ENCODE results near the gene REST.
"Not testable (repeated sequence)": the region's sequence is repeated elsewhere in the genome, so short reads cannot be mapped to it uniquely, and the experiment has no call there.

The REST gene

DNA sequence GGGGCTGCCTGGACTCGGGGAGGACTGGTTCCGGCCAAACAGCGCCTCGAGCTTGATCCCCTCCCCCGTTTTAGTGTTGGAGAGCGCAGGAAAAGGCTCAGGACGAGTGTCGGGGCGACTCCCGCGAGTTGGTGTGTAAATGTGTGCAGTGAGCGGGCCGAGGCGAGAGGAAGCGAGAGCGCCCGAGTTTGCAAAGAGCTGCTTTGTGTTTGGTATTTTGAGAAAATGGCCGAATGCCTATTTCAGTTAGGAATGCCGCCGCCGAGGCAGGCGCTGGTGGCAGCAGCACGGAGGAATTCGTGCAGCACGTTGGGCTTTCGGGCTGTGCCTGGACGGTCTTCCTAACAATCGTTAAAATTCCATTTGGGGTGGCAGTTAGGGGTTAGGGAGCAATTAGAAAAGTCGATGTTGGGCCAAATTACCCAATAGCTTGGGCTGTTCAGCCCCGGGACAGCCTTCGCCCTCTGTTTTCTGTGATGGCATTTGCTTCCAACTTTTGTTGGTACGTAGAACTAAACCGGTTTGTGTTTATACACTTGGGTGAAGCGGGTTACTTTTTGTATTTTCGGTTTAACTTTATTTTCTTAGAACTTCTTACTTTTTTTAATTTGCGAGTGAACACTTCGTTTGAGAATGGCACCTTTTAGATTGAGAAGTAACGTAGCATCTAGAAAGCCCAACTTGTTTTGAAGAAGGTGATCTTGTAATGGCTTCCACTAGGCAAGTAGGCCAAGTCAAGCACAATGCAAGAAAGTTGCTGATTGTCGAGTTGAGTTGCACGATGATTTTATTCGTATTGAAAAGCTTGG lies 1.6 kb downstream of the REST start:
- DNase-seq = no peak

DNA sequence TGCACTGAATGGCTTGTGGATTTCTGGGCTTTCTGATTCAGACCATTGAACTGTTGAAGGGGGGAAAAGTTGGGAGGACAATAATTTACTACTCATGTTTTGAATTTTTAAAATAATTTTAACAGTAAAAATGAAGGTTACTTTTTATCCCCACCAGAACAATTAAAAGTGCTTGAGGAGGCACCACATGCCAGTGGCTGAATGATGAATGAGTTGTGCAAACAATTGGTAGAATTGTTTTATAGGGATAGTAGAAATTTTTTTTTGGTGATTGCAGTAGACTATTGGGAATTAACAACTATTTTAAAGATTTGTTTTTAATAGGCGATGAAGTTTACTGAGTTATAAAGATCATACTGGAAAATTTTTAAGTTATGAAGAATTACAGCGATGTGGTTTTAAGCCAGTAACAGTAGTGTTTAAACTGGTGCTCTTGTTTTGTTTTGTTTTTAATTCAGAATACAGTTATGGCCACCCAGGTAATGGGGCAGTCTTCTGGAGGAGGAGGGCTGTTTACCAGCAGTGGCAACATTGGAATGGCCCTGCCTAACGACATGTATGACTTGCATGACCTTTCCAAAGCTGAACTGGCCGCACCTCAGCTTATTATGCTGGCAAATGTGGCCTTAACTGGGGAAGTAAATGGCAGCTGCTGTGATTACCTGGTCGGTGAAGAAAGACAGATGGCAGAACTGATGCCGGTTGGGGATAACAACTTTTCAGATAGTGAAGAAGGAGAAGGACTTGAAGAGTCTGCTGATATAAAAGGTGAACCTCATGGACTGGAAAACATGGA lies 2.7 kb downstream of the REST start:
- DNase-seq = no peak

DNA sequence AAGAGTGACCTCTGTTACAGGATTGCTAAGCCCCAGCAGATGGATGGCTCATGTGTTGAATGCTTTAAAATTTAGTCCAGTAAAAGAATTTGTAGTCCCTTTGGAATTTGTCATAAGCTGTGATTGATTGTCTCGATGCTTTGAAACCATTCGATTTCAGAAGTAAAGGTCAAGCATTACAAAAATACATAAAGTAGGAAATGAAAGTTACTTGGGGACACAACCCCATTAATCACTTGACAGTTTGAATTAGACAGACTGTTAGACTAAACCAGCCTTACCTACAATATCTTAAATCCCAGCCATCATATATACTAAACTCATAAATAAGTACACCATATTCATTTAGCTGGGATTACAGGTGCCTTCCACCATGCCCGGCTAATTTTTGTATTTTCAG lies 6.6 kb downstream of the REST start:
- DNase-seq = no peak

DNA sequence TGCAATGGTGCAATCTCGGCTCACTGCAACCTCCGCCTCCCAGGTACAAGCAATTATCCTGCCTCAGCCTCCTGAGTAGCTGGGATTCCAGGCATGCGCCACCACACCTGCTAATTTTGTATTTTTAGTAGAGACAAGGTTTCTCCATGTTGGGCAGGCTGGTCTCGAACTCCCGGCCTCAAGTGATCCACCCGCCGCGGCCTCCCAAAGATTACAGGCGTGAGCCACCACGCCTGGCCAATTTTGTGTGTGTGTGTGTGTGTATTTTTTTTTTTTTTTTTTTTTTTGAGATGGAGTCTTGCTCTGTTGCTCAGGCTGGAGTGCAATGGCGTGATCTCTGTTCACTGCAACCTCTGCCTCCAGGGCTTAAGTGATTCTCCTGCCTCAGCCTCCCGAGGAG lies 7.3 kb downstream of the REST start:
- not testable (repeated sequence) for DNase-seq

DNA sequence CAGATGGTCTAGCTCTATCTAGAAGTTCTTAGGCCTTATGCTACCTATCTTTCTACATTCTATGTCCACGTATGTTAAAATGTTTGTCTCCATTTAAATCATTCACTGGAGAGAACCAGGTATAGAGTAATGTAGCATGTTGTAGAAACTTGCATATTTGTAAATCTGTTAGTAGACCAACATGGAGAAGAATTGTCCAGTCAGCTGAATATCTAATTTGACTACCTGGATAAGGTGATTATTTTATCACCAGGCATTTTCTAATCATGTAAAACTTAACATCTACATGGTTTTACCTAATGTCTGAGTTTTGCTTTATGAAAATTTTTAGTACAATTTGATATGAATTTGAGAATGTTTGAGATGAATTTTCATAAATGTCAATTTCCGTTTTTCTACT lies 19.5 kb downstream of the REST start:
- no peak for DNase-seq

DNA sequence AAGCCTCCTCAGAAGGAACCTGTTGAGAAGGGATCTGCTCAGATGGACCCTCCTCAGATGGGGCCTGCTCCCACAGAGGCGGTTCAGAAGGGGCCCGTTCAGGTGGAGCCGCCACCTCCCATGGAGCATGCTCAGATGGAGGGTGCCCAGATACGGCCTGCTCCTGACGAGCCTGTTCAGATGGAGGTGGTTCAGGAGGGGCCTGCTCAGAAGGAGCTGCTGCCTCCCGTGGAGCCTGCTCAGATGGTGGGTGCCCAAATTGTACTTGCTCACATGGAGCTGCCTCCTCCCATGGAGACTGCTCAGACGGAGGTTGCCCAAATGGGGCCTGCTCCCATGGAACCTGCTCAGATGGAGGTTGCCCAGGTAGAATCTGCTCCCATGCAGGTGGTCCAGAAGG lies 22.9 kb downstream of the REST start:
- no peak for DNase-seq

DNA sequence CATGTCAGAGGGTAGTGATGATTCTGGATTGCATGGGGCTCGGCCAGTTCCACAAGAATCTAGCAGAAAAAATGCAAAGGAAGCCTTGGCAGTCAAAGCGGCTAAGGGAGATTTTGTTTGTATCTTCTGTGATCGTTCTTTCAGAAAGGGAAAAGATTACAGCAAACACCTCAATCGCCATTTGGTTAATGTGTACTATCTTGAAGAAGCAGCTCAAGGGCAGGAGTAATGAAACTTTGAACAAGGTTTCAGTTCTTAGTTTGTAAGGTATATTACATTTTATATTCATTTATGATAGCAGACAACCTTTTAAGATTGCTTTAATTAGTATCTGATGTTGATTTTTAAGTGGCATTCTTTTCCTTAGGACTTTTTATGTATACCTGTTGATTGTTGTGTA lies 24.2 kb downstream of the REST start:
- DNase-seq = no peak

DNA sequence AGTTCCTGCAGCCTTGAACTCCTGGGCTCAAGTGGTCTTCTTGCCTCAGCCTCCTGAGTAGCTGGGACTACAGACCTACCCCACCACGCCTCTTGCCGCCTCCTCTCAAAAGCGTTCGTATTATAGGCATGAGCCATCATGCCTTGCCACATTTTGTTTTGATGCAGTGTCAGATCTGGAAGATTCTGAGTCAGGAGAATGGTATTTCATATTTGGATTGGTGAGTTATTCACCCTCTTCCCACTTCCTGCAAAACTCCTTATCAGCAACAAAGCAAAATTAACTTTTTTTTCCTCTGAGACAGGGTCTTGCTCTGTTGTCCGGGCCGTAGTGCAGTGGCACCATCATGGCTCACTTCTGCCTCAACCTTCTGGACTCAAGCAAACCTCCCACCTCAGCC lies 29.6 kb downstream of the REST start:
- no peak for DNase-seq

DNA sequence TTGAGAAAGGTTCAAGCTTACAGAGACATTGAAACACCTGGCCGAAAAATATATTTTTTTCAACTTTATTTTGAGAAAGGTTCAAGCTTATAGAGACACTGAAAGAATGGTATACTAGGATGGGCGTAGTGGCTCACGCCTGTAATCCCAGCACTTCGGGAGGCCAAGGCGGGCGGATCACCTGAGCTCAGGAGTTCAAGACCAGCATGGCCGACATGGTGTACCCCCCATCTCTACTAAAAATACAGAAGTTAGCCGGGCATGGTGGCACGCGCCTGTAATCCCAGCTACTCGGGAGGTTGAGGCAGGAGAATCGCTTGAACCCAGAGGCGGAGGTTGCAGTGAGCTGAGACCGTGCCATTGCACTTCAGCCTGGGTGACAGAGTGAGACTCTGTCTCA lies 32.1 kb downstream of the REST start:
- not testable (repeated sequence) for DNase-seq

DNA sequence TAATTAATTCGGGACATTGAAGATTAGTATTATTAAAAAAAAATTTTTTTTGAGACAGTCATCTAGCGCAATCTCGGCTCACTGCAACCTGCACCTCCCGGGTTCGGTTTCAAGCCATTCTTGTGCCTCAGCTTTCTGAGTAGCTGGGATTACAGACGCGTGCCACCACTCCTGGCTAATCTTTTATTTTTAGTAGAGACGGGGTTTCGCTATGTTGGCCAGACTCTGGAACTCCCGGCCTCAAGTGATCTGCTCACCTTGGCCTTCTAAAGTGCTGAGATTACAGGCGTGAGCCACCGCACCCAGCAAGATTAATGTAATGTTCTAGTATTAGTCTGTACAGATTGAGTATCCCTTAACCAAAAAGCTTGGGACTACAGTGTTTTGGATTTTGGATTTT lies 32.7 kb downstream of the REST start:
- no peak for DNase-seq

DNA sequence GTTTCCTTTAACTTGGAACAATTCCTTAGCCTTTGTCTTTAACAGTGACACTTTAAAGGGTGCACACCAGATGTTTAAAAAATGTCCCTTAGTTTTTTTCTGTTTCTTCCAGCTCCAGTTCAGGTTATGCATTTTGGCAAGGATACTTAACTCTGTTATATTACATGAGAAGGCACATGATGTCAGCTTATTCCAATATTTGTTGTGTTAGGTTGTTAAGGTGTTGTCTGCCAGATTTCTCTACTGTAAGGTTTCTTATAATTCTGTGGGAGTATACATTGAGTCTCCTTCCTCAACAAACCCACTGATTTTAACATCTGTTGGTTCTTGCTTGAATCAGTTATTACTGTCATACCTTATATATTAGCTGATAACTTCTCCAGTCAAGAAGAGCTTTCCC lies 33.3 kb downstream of the REST start:
- DNase-seq = no peak

DNA sequence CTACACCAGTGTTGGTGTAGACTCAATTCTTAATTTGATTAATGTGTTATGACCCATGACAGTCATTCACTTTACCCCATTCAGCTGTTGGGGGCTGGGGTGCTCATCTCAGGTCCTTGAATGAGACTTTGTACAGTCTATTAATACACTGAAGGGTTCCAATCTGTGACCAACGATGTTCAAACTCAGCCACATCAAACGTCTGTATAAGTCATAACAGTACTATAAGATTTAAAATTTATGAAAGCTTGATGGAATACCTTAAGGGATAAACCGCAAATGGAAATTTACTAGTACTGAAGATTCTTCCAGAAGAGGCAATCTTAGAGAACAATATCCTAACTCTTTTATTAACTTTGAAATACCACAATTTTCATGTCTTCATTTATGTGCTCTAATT lies 33.7 kb downstream of the REST start:
- DNase-seq = no peak

DNA sequence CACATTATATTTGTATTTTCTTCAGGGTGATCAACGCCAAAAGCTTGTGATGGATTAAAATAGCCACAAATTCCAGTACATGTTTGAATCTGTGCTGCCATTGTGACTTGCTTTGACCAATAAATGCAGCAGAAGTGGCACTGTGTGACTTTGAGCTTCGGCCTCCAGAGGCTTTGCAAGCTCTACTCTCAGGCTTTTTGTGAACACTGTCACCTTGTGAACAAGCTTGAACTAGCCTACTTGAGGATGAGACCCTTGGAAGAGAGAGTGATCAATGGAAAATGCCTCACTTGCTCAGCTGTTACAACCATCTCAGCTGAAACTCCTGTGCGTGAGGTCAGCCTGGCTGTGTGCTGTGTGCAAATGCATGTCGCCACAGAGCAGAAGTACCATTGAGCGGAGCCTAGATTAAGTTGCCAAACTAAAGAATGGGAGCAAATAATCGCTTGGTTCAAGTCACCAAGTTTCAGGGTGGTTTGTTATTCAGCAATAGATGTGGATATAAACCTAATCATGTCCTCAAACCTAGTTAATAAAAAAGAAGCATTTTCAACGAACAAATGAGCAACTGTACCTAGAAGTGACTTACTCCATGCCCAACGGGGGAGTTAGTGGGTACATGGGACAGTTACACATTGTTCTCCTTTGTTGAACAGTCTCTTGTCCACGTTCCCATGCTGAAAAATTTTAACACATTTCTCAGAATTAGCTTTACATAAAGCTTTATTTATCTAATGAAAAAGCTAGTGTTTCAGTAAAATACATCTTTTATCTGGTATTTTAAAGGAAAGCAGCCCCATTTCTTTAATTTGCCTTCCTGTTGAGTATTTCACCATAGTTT lies 46.2 kb downstream of the REST start:
- DNase-seq = no peak

DNA sequence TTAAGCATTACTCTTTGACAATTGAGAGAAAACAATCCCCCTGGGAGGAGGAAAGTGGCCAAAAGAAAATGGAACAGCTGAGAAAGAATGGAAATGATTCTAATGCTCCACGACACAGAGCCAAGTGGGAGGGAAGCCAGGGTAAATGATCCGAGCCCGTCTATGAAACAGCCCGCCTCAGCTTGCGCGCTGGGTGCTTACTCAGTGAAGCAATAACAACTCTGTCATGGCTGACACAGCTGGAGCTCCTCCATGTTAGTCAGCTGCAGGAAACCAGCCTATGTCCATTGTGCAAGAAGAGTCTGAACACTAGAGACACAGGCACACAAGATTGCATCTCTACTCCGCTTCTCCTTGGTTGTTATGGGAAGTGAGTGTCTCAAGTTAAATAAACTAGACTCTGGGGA lies 50.4 kb downstream of the REST start:
- DNase-seq = no peak

DNA sequence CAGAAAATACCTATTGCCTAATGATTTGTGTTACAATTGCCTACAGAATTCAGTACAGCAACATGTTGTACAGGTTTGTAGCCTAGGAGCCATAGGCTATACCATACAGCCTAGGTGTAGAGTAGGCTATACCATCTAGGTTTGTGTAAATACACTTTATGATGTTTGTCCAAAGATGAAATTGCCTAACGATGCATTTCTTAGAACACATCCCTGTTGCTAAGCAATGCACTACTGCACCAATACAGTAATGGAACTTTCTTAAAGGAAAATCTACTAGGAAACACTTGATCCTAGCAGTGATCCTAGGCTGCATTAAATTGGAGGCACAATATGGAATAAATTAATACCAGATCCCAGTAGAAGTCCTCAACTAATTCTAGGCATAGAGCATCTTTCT lies 51.4 kb downstream of the REST start:
- no peak for DNase-seq

DNA sequence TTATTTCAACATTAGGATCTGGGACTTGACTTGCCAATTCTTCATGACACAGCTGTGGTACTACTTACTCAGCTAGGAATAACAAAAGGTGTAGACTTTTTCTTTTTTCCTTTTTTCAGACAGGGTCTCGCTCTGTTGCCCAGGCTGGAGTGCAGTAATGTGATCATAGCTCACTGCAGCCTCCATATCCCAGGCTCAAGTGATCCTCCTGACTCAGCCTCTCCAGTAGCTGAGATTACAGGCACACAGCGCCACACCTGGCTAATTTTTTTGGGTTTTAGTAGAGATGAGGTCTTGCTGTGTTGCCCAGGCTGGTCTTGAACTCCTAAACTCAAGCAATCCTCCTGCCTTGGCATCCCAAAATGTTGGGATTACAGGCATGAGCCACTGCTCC lies 53.4 kb downstream of the REST start:
- DNase-seq = no peak

DNA sequence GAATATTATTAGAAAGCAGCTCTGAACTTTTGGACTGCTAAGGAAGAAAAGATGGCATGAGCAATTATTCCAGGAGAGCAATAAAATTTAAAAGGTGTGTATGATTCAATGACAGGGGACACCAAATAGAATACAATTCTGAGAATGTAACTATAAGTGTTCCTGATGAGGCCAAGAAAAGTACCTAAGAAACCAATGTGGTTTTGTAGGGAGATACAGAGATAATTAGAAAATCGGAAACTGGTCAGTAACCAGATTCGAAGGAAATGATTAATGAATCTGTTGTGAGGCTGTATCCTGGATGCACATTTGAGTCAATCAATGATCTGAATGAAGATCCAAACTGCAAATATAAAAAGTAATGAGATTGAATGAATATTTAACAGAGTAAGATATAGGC lies 63.7 kb downstream of the REST start:
- no peak for DNase-seq

DNA sequence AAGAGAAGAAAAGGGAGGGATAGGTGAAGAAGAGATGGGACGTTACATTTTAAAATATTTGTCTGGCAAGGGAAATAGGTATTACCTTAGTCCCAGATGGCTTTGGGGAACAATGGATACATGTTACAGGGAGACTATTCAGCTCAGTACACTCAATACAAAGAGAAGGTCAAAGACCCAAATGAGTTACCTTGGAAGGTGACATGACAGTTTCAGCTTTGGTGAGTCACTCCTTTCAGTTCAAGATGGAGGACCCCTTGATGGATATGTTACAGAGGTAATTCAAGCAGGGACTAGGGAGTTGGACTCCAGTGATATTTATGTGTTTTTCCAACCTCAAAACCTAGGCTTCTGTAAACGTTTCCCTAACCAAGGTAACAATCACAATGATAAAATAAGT lies 64.7 kb downstream of the REST start:
- no peak for DNase-seq

DNA sequence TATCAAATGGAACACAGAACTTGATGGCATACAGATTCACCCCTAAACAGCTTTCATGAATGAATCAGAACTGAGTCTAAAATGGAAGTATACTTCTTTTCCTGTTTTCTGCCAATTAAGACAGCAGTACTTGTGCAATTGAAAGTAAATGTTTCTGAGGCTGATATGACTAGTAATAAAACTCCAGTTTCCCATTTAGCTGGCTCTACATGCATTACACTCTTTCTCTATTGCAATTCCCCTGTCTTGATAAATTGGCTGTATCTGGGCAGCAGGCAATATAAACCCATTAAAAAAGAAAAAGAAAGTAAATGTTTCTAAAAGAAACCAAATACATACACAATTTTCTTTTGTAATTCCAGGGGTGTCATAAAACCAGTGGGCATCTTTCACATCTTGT lies 65.1 kb downstream of the REST start:
- DNase-seq = no peak

DNA sequence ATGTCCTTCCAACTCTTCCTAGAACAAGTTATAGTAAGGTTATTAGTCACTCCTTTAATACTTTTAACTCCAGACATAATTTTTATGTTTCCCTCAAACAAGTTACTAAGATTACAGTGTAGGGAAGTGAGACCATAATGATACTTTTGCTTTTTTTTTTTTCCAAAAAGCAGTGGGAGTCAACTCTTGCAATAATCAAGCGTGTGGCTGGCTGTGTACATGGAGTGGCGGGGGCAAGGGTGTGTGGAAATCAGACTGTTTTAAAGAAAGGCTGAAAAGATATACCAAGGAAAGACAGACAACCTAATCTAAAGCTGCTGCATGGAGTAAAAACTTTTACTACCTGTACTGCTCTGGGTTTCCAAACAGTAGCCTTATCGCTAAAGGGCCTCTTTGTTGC lies 65.6 kb downstream of the REST start:
- DNase-seq = no peak

DNA sequence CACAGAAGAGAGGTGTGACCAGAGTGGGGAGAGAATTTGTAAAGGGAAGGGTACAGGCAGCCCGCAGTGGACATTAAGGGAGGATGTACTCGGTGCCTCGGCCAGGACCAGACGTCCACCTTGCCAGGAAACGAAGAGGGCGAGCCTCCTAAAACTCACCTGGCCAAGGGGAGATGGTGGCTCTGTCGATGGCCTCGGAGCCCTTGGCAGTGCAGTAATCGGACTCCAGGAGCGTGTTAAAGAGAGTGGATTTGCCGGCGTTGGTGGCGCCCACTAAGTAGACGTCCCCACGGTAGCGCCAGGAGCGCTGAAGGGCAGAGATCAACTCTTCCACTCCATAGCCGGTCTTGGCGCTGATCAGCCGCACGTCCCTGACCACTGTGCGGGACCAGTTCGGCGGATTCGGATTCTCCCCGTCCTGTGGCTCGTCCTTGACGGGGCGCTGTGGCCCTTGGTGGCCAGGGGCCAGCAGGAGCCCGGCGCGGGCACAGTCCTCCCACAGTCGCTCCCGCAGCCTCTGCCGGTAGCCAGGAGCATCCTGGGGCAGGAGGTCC lies 68.7 kb downstream of the REST start:
- no peak for DNase-seq

DNA sequence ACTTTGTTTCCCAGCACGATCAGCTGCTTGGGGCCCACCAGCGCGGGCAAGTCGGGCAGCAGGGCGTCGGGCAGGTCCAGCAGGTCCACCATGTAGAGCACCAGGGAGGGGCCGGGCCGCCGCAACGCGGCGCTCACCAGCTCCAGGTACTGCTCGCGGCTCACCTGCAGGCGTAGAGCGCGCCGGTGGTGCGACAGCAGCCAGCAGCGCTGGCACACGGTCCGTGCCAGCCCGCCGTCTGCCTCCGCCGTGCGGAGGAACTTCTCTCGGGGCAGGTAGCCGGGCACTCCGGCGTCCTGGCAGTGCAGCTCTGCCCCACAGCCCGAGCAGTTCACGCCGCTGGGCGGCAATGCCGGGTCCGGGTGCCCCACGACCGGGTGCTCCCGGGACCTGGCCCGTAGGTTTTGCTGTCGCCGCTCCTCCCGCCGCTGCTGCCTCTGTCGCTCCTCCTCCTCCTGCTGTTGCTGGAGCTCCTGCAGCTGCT lies 69.2 kb downstream of the REST start:
- DNase-seq = peak; percentile 63

All from activated CD4-positive, CD25-positive, alpha-beta regulatory T cell treated with anti-CD3 and anti-CD28 coated beads, Interleukin-2, amount 50 U/mL, for 72 hours (primary cell).